MCF 10A (cell line): ENCODE data around the gene LMO4. TPM values are rescaled to one million over a fixed set of nuclear protein-coding genes. Genes with fewer than 3 reads are reported as not detected.

Experiments
- BruUV-seq: library from RNA; stranded (reverse); fragments of 400-500 nt; replicated peaks from 2 replicates; lab custom pipeline; 2021; lab: Mats Ljungman, UMichigan
- CTCF ChIA-PET: fragments of 300-600 bp; sonication (Branson Sonifier 250); formaldehyde crosslinking; extraction: SDS; loops from one replicate; lab custom pipeline; 2021; ENCODE audit warnings: antibody characterized with exemption, inconsistent platforms; lab: Yijun Ruan, JAX
- POLR2A ChIA-PET: fragments of 300-600, 350-650 bp; sonication (Branson Sonifier 250); formaldehyde crosslinking; extraction: SDS; loops from one replicate; lab custom pipeline; 2020; ENCODE audit warnings: antibody characterized with exemption, inconsistent platforms; lab: Yijun Ruan, JAX
- DNase-seq: peaks from one replicate; pipeline ENCODE4 v3.0.0-alpha.2; 2018; ENCODE audit not compliant: unreplicated experiment
- H3K27ac Mint-ChIP-seq: one replicate; pipeline ENCODE4 v1.8.0; 2022; ENCODE audit warnings: mild to moderate bottlenecking, low read depth, mixed read lengths; ENCODE audit not compliant: unreplicated experiment
- H3K27me3 Mint-ChIP-seq: one replicate; pipeline ENCODE4 v1.8.0; 2022; ENCODE audit warnings: mixed read lengths; ENCODE audit not compliant: insufficient read depth, unreplicated experiment
- H3K36me3 Mint-ChIP-seq: one replicate; pipeline ENCODE4 v1.8.0; 2022; ENCODE audit warnings: mild to moderate bottlenecking, moderate library complexity, mixed read lengths; ENCODE audit not compliant: insufficient read depth, unreplicated experiment
- H3K4me1 Mint-ChIP-seq: one replicate; pipeline ENCODE4 v1.8.0; 2022; ENCODE audit warnings: mixed read lengths; ENCODE audit not compliant: insufficient read depth, unreplicated experiment
- H3K4me3 Mint-ChIP-seq: one replicate; pipeline ENCODE4 v1.8.0; 2022; ENCODE audit warnings: mild to moderate bottlenecking, moderate library complexity, mixed read lengths; ENCODE audit not compliant: unreplicated experiment
- H3K9me3 Mint-ChIP-seq: one replicate; pipeline ENCODE4 v1.8.0; 2022; ENCODE audit warnings: mixed read lengths; ENCODE audit not compliant: unreplicated experiment
- CTCF ChIP-seq: fragments of 200-600 bp; IDR thresholded peaks from one replicate; pipeline ENCODE4 v1.8.0; 2022; ENCODE audit warnings: antibody characterized with exemption, mild to moderate bottlenecking; ENCODE audit not compliant: unreplicated experiment
- intact Hi-C: fragments of 100-400 bp; cut with micrococcal nuclease; formaldehyde crosslinking; loops from 2 replicates; pipeline ENCODE4 v1.14.1; 2022
- total RNA-seq: library from RNA; stranded (reverse); gene quantifications from 2 replicates; pipeline ENCODE4 v1.2.3, GENCODE V29; 2022

Gene LMO4
- total RNA-seq, 1 experiment from 2014 or later = 29.4 TPM

DNA sequence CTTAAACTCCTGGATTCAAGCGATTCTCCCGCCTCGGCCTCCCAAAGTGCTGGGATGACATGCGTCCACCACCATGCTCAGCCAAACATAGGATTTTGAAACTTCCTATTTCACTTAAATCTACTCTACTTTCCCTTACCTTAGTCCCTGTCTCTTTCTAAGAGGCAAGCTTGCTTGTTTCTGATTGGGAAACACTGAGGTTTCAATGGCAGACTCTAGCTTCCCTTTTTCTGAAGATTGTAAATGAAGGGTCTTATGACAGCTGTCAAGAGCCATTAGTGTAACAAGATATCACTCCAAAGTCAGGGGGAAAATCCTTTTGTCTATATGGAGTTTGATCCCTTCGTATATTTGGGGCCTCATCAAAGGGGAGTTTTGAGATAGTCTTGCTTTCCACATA, 23.5 kb upstream of the LMO4 start:
- intact Hi-C loops = no loop called here
- no peak for TF ChIP-seq CTCF
- POLR2A ChIA-PET = interaction anchor here (0.5 kb wide), 1 partner anchor 181 kb away, joined by 3 read pairs; no protein-coding TSS in a partner anchor
- H3K27ac Mint-ChIP-seq = no peak overlapping the region
- peaks cover 21% of the 10 kb centered on the region for H3K27me3 Mint-ChIP-seq
- BruUV-seq = no TSS peak
- no peaks in the 10 kb centered on the region for H3K9me3 Mint-ChIP-seq
- no peaks in the 10 kb centered on the region for H3K4me1 Mint-ChIP-seq
- CTCF ChIA-PET = interaction anchor here (7.3 kb wide), 1 partner anchor 12 kb away, joined by 58 read pairs; no protein-coding TSS in a partner anchor
- H3K36me3 Mint-ChIP-seq = no peaks in the 10 kb centered on the region
- DNase-seq = no peak
- no peak overlapping the region for H3K4me3 Mint-ChIP-seq

DNA sequence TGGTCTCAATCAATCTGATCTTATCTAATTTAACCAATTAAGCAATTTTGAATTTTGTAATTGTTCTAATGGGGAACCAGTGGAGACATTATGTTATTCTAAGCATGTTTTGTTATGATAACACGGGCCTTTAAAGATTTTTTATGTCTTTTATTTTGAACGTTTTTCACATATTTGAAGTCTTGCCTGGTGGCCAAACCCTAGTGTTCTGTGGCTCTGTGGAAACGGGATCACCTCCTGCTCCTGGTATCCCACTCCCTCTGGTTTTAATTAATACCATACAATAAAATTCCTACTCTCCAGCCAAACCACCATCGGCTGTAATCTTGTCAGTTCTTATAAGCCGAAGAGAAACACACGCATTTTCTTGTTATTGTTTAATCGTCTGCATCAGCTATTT, 22.9 kb upstream of the LMO4 start:
- TF ChIP-seq CTCF = no peak
- intact Hi-C loops = no loop called here
- Mint-ChIP-seq H3K27me3 (peaks cover 21% of the 10 kb centered on the region), H3K36me3 (no peaks in the 10 kb centered on the region), H3K4me1 (no peaks in the 10 kb centered on the region), H3K27ac (no peak overlapping the region), H3K9me3 (no peaks in the 10 kb centered on the region), H3K4me3 (no peak overlapping the region)
- no TSS peak for BruUV-seq
- POLR2A ChIA-PET = interaction anchor here (0.5 to 0.7 kb wide), 2 partner anchors 182 to 1006 kb away, joined by 3 to 4 read pairs; no protein-coding TSS in a partner anchor
- CTCF ChIA-PET = interaction anchor here (7.3 kb wide), 1 partner anchor 13 kb away, joined by 58 read pairs; no protein-coding TSS in a partner anchor
- no peak for DNase-seq

DNA sequence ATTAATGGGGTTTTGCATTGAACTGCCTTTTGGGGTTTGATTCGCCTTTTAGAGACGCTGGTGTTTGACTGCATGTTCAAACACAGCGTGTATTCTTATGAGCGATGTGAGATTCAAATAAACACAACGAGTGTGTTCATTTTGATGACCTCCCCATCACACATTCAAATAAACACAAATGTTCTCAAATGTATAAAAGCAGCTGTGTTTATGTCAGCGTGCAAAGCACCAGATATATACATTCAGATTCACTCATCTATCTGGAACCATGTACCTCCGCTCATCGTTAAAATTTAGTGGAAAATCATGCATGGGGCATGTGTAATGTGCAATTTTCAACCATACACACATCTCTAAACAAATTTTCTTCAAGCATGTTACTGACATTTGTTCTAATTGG, 21.4 kb upstream of the LMO4 start:
- no peaks in the 10 kb centered on the region for H3K4me1 Mint-ChIP-seq
- DNase-seq = no peak
- no peak overlapping the region for H3K4me3 Mint-ChIP-seq
- ChIA-PET CTCF (interaction anchor here (0.9 to 7.3 kb wide), 2 partner anchors 14 to 18 kb away, joined by 5 to 58 read pairs; no protein-coding TSS in a partner anchor), POLR2A (no interaction called here)
- H3K27me3 Mint-ChIP-seq = peaks cover 21% of the 10 kb centered on the region
- intact Hi-C loops = no loop called here
- no peak overlapping the region for H3K27ac Mint-ChIP-seq
- no peak for TF ChIP-seq CTCF
- no TSS peak for BruUV-seq
- no peaks in the 10 kb centered on the region for H3K36me3 Mint-ChIP-seq
- no peaks in the 10 kb centered on the region for H3K9me3 Mint-ChIP-seq

GRCh38 chr1:87307931-87308330, 20.7 kb upstream of the LMO4 start:
- ChIA-PET POLR2A (no interaction called here), CTCF (interaction anchor here (0.7 to 7.3 kb wide), 2 partner anchors 15 to 110 kb away, joined by 4 to 58 read pairs; no protein-coding TSS in a partner anchor)
- intact Hi-C loops = no loop called here
- Mint-ChIP-seq H3K27me3 (peaks cover 21% of the 10 kb centered on the region), H3K9me3 (no peaks in the 10 kb centered on the region), H3K4me3 (no peak overlapping the region), H3K4me1 (no peaks in the 10 kb centered on the region), H3K36me3 (no peaks in the 10 kb centered on the region), H3K27ac (no peak overlapping the region)
- no peak for TF ChIP-seq CTCF
- no TSS peak for BruUV-seq
- no peak for DNase-seq
